ENCODE measurements around the gene COL18A1. TPM values are rescaled to one million over a fixed set of nuclear protein-coding genes. Genes with fewer than 3 reads are reported as not detected.

COL18A1 gene
- total and polyA plus RNA-seq, 9 of the 15 experiments (the other 6 are each of a cell fraction or from before 2014, with no cell fraction given): 0.14 to 16.4 (median 2.0) TPM

DNA sequence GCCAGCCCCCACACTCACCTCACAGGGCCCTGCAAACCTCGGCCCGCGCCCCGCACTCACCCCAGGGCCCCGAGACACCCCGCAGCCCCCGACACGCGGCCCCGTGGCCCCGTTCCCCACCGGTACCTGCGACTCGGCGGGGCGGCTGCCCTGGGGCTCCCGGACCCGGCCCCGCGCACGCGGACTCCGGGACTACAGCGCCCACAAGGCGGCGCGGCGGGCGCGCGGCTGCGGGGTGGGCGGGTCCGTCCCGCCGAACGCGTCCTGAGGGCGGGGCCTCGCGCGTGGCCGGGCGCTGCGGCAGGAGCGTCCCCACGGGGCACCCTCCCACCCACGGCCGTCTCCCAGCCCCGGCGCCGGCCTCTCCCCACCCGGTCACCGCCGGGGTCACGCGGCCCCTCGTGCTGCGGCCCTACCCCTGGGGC lies 137.3 kb downstream of the COL18A1 start, which contains the start of gene SLC19A1:
Gene SLC19A1, minus strand, starts transcription at position 199 of the 425 bp plus-strand sequence. CDS start 4,481 bp downstream, outside the sequence.
- peaks cover 36% of the 10 kb centered on the region; the same call in 2 of the 3 replicates for H3K36me3 ChIP-seq (ENCODE audit: control insufficient read depth, insufficient read depth, low read length)
- ChIA-PET POLR2A (interaction anchor here (0.6 kb wide), 1 partner anchor 118 kb away, joined by 4 read pairs; no protein-coding TSS in a partner anchor), CTCF (ENCODE audit: low intra/inter-chr PET ratio) (no interaction called here)
- H4K20me1 ChIP-seq (replicated peaks; ENCODE audit: control insufficient read depth, insufficient read depth, low read length): no peaks in the 10 kb centered on the region; the same call in 1 of the 2 replicates
- in situ Hi-C loops (cut with MboI): no loop called here
- H3K4me2 ChIP-seq (ENCODE audit: insufficient read depth, low read length): peak within 1 kb of the TSS; percentile 86
- H2AFZ ChIP-seq (ENCODE audit: low read depth, low read length): peak within 1 kb of the TSS; percentile 88
- ATAC-seq (peak; percentile 93), DNase-seq (ENCODE audit: extremely low read depth in 1 of 4, low spot score in 3 of 4) (peak; percentile 89 to 98 (median 98)), FAIRE-seq (peak; percentile 54)
- H3K9ac ChIP-seq (ENCODE audit: insufficient read depth in 1 of 2, low read depth in 2 of 2, low read length in 2 of 2): peak within 1 kb of the TSS; percentile 78 to 96
- no peaks in the 10 kb centered on the region for H3K9me1 ChIP-seq (ENCODE audit: control insufficient read depth, insufficient read depth, low read length)
- no peaks in the 10 kb centered on the region for H3K9me3 ChIP-seq (replicated peaks; ENCODE audit: control insufficient read depth, insufficient read depth, low read depth, low read length)
- peak within 1 kb of the TSS; percentile 48 for H3K4me3 ChIP-seq
- peaks cover 7 to 68% of the 10 kb centered on the region in 2 experiments; a peak in 4 of 5 replicates for H3K4me1 ChIP-seq (replicated peaks in 1 of 2; ENCODE audit: control insufficient read depth in 2 of 2, insufficient read depth in 2 of 2, low read length in 2 of 2)
- H3K79me2 ChIP-seq (ENCODE audit: control insufficient read depth, insufficient read depth, low read length): peaks cover 41% of the 10 kb centered on the region
- intact Hi-C loops (cut with micrococcal nuclease): loop anchor here (5.0 kb wide), 1 partner anchor 250 kb away; no protein-coding TSS in a partner anchor
- H3K27me3 ChIP-seq (ENCODE audit: control insufficient read depth in 2 of 2, insufficient read depth in 2 of 2, low read length in 2 of 2): peaks cover 0 to 3% of the 10 kb centered on the region in 2 experiments; a peak in 4 of 5 replicates
- WGBS (ENCODE audit: insufficient coverage, low coverage, missing lambda C conversion rate): 1% methylated on average over 28 of the region's 59 CpGs
- BruUV-seq (replicated peaks): no TSS peak
- peak within 1 kb of the TSS; percentile 54 for H3K27ac ChIP-seq (ENCODE audit: extremely low read depth, low read depth, low read length)
- TF ChIP-seq HCFC1 (IDR thresholded peaks at IDR 0.05; ENCODE audit: low read depth, low read length) (peak; percentile 86), GATAD2B (IDR thresholded peaks at IDR 0.05; ENCODE audit: borderline replicate concordance) (peak; percentile 50; the same call in 1 of the 2 replicates), CXXC5 (CRISPR knock-in tag; IDR thresholded peaks at IDR 0.05) (peak; percentile 94), ZNF184 (CRISPR knock-in tag; IDR thresholded peaks at IDR 0.05) (no peak), SAFB (IDR thresholded peaks at IDR 0.05; ENCODE audit: borderline replicate concordance, low read depth, low read length) (peak; percentile 86), NRF1 (conservative IDR thresholded peaks at IDR 0.05 in 1 of 2, IDR thresholded peaks at IDR 0.05 in 1 of 2) (peak in 1 of 2 experiments; percentile 56; a peak in 2 of 4 replicates), KLF16 (IDR thresholded peaks at IDR 0.05) (no peak), POU5F1 (IDR thresholded peaks at IDR 0.05; ENCODE audit: borderline replicate concordance, low read depth, low read length, partially characterized antibody) (no peak)
- TF ChIP-seq, protein P1, sequence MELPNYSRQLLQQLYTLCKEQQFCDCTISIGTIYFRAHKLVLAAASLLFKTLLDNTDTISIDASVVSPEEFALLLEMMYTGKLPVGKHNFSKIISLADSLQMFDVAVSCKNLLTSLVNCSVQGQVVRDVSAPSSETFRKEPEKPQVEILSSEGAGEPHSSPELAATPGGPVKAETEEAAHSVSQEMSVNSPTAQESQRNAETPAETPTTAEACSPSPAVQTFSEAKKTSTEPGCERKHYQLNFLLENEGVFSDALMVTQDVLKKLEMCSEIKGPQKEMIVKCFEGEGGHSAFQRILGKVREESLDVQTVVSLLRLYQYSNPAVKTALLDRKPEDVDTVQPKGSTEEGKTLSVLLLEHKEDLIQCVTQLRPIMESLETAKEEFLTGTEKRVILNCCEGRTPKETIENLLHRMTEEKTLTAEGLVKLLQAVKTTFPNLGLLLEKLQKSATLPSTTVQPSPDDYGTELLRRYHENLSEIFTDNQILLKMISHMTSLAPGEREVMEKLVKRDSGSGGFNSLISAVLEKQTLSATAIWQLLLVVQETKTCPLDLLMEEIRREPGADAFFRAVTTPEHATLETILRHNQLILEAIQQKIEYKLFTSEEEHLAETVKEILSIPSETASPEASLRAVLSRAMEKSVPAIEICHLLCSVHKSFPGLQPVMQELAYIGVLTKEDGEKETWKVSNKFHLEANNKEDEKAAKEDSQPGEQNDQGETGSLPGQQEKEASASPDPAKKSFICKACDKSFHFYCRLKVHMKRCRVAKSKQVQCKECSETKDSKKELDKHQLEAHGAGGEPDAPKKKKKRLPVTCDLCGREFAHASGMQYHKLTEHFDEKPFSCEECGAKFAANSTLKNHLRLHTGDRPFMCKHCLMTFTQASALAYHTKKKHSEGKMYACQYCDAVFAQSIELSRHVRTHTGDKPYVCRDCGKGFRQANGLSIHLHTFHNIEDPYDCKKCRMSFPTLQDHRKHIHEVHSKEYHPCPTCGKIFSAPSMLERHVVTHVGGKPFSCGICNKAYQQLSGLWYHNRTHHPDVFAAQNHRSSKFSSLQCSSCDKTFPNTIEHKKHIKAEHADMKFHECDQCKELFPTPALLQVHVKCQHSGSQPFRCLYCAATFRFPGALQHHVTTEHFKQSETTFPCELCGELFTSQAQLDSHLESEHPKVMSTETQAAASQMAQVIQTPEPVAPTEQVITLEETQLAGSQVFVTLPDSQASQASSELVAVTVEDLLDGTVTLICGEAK (IDR thresholded peaks at IDR 0.05): no peak
- TF ChIP-seq, protein P1 (CRISPR knock-in tag; IDR thresholded peaks at IDR 0.05): no peak
- TF ChIP-seq, protein P2, sequence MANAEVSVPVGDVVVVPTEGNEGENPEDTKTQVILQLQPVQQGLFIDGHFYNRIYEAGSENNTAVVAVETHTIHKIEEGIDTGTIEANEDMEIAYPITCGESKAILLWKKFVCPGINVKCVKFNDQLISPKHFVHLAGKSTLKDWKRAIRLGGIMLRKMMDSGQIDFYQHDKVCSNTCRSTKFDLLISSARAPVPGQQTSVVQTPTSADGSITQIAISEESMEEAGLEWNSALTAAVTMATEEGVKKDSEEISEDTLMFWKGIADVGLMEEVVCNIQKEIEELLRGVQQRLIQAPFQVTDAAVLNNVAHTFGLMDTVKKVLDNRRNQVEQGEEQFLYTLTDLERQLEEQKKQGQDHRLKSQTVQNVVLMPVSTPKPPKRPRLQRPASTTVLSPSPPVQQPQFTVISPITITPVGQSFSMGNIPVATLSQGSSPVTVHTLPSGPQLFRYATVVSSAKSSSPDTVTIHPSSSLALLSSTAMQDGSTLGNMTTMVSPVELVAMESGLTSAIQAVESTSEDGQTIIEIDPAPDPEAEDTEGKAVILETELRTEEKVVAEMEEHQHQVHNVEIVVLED (CRISPR knock-in tag; IDR thresholded peaks at IDR 0.05): peak; percentile 89
